Stimulated activated CD4-positive, alpha-beta T cell treated with anti-CD3 and anti-CD28 coated beads, TNF-alpha, amount 100 ng/mL, for 4 hours (primary cell): ENCODE data around the gene UTP25.
"Not testable (repeated sequence)": the region's sequence is repeated elsewhere in the genome, so short reads cannot be mapped to it uniquely, and the experiment has no call there.

Experiments used
- DNase-seq, 3 experiments: peaks; one replicate each; pipeline ENCODE4 v3.0.0-alpha.2; 2020; ENCODE audit warnings: low read depth in 3 of 3

Gene UTP25

GRCh38 chr1:209871430-209871829, 43.7 kb downstream of the UTP25 start:
- DNase-seq = no peak

- no peak for DNase-seq
Measured at GRCh38 chr1:209873067-209873799, 45.5 kb downstream of the UTP25 start.

- no peak for DNase-seq
Measured at GRCh38 chr1:209875515-209875914, 47.7 kb downstream of the UTP25 start.

- no peak for DNase-seq
Measured at GRCh38 chr1:209876078-209876800, 48.5 kb downstream of the UTP25 start.

GRCh38 chr1:209877087-209877764, 49.5 kb downstream of the UTP25 start:
- DNase-seq = no peak

- no peak for DNase-seq
Measured at GRCh38 chr1:209878964-209879363, 51.2 kb downstream of the UTP25 start.

GRCh38 chr1:209879539-209879938, 51.8 kb downstream of the UTP25 start:
- no peak for DNase-seq

- DNase-seq = no peak
Measured at GRCh38 chr1:209880031-209880430, 52.3 kb downstream of the UTP25 start.

- no peak for DNase-seq
Measured at GRCh38 chr1:209881619-209882018, 53.8 kb downstream of the UTP25 start.

- no peak for DNase-seq
Measured at GRCh38 chr1:209882286-209882685, 54.5 kb downstream of the UTP25 start.

GRCh38 chr1:209882942-209883340, 55.2 kb downstream of the UTP25 start:
- no peak for DNase-seq

- no peak for DNase-seq
Measured at GRCh38 chr1:209883341-209883971, 55.7 kb downstream of the UTP25 start.

- no peak for DNase-seq
Measured at GRCh38 chr1:209884249-209884648, 56.5 kb downstream of the UTP25 start.

- DNase-seq = no peak
Measured at GRCh38 chr1:209884665-209885117, 56.9 kb downstream of the UTP25 start.

GRCh38 chr1:209885403-209886218, 57.8 kb downstream of the UTP25 start:
- no peak for DNase-seq

GRCh38 chr1:209886219-209886536, 58.4 kb downstream of the UTP25 start:
- DNase-seq = no peak

GRCh38 chr1:209888291-209889076, 60.7 kb downstream of the UTP25 start:
- not testable (repeated sequence) for DNase-seq

- DNase-seq = no peak
Measured at GRCh38 chr1:209889077-209889418, 61.3 kb downstream of the UTP25 start.

- DNase-seq = no peak
Measured at GRCh38 chr1:209890641-209891330, 63.0 kb downstream of the UTP25 start.

- DNase-seq = no peak
Measured at GRCh38 chr1:209893751-209894150, 66.0 kb downstream of the UTP25 start.
